22Rv1 (cell line): Measurements from ENCODE around the gene SPRN.

ENCODE experiments used
- H3K27ac ChIP-seq: fragments of 450-650 bp; 2 replicates; pipeline ENCODE4 v1.5.1; 2017
- ZFX ChIP-seq: fragments of 450-650 bp; IDR thresholded peaks from 2 replicates; pipeline ENCODE4 v1.6.1; 2017; ENCODE audit warnings: antibody characterized with exemption, borderline replicate concordance
- TF ChIP-seq, protein P1 (sequence below): fragments of 450-650 bp; IDR thresholded peaks from 2 replicates; pipeline ENCODE4 v1.5.1; 2017; ENCODE audit warnings: mild to moderate bottlenecking

SPRN gene

GRCh38 chr10:133465191-133465949 is 40.9 kb upstream of the SPRN start:
- TF ChIP-seq, protein P1, sequence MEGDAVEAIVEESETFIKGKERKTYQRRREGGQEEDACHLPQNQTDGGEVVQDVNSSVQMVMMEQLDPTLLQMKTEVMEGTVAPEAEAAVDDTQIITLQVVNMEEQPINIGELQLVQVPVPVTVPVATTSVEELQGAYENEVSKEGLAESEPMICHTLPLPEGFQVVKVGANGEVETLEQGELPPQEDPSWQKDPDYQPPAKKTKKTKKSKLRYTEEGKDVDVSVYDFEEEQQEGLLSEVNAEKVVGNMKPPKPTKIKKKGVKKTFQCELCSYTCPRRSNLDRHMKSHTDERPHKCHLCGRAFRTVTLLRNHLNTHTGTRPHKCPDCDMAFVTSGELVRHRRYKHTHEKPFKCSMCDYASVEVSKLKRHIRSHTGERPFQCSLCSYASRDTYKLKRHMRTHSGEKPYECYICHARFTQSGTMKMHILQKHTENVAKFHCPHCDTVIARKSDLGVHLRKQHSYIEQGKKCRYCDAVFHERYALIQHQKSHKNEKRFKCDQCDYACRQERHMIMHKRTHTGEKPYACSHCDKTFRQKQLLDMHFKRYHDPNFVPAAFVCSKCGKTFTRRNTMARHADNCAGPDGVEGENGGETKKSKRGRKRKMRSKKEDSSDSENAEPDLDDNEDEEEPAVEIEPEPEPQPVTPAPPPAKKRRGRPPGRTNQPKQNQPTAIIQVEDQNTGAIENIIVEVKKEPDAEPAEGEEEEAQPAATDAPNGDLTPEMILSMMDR, result no peak
- TF ChIP-seq ZFX, result no peak
- H3K27ac ChIP-seq, result no peak overlapping the region

DNA sequence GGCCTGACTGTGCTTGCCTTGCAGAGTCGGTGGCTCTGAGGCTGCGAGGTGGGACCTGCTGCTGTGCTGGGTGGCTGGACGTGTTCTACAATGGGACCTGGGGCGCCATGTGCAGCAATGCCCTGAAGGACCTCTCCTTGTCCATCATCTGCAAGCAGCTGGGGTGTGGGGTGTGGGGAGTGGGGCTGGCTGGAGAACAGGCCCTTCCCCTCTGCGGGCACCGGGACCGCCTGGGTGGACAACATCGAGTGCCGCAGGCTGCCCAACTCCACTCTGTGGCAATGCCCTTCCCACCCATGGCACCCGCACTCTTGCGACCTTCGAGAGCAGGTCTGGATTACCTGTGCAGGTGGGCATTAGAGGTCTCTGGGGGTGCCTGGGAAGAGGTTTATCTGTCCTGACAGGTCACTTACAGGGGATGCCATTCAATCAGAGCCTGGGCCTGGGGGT is 40.2 kb upstream of the SPRN start:
- TF ChIP-seq ZFX, result no peak
- TF ChIP-seq, protein P1, result no peak
- no peak overlapping the region for H3K27ac ChIP-seq

DNA sequence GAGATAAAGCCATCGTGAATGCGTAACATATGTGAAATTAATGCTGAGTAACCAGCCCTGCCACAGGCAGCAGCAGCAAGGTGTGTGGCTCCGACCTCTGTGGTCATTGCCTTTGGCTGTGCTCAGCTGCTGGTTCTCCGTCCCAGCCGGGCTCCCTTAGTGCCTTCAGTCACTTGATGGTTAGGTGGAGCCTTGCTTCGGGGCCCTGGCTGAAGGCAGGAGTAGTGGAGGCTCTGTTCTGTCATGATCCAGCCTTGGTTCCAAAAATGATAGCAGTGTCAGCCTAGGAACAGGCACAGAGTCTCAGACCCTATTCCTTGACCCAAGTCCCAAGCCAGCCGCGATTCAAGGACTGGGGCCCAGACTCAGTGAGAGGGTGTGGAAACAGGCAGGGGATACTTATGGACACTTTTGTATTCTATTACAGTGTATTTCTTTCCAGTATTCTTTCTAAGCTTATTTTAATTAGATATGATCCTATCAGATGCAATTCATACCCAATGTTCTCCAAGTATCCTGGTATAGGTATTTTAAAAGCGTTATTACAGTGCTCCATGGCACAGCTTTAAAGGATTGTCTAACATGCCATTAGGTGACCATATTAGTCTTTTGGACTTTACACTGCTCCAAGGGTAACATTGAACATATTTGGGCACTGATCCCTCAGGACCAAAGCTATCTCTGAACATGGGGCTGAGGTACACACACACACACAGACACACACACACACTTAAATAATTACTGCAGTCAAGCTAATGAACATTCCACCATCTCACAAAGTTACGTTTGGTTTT is 38.3 kb upstream of the SPRN start:
- TF ChIP-seq, protein P1, result no peak
- no peak for TF ChIP-seq ZFX
- no peak overlapping the region for H3K27ac ChIP-seq

GRCh38 chr10:133461841-133462240 is 37.4 kb upstream of the SPRN start:
- TF ChIP-seq, protein P1, result no peak
- TF ChIP-seq ZFX, result no peak
- H3K27ac ChIP-seq, result no peak overlapping the region

- no peak overlapping the region for H3K27ac ChIP-seq
Measured at GRCh38 chr10:133461027-133461426, 36.6 kb upstream of the SPRN start.

GRCh38 chr10:133460208-133460769 is 35.9 kb upstream of the SPRN start:
- TF ChIP-seq, protein P1, result no peak
- TF ChIP-seq ZFX, result no peak
- H3K27ac ChIP-seq, result no peak overlapping the region

More at GRCh38 chr10:133461027-133461426, 36.6 kb upstream of the SPRN start:
- TF ChIP-seq, protein P1, result no peak
- TF ChIP-seq ZFX, result no peak
